ACC112 (cell line): Measurements from ENCODE around the gene HERC6.
"Not testable (repeated sequence)": the region's sequence is repeated elsewhere in the genome, so short reads cannot be mapped to it uniquely, and the experiment has no call there.

Experiments
- H2AFZ ChIP-seq: fragments of 200-600 bp; sonication (generic); one replicate; pipeline ENCODE4 v1.6.0; 2017; ENCODE audit warnings: antibody characterized with exemption, low read length; ENCODE audit not compliant: unreplicated experiment
- H3K27ac ChIP-seq: fragments of 200-600 bp; sonication (generic); 2 replicates; pipeline ENCODE4 v1.5.1; 2014; ENCODE audit warnings: low read depth, mild to moderate bottlenecking, antibody characterized with exemption, low read length, moderate library complexity
- H3K27me3 ChIP-seq: fragments of 200-600 bp; sonication (generic); 2 replicates; pipeline ENCODE4 v1.6.1; 2014; ENCODE audit warnings: mild to moderate bottlenecking, antibody characterized with exemption, low read length, moderate library complexity, mixed read lengths; ENCODE audit not compliant: insufficient read depth
- H3K36me3 ChIP-seq: fragments of 200-600 bp; sonication (generic); 2 replicates; pipeline ENCODE4 v1.6.1; 2016; ENCODE audit warnings: mild to moderate bottlenecking, antibody characterized with exemption, low read length, moderate library complexity, mixed read lengths; ENCODE audit not compliant: insufficient read depth
- H3K4me1 ChIP-seq: fragments of 200-600 bp; sonication (generic); one replicate; pipeline ENCODE4 v1.6.1; 2016; ENCODE audit warnings: low read length, mixed read lengths; ENCODE audit not compliant: insufficient read depth, unreplicated experiment, control insufficient read depth
- H3K4me3 ChIP-seq: fragments of 200-600 bp; sonication (generic); 2 replicates; pipeline ENCODE4 v1.5.1; 2014; ENCODE audit warnings: mild to moderate bottlenecking, low read depth, low read length
- H3K79me2 ChIP-seq: fragments of 200-600 bp; sonication (generic); one replicate; pipeline ENCODE4 v1.6.0; 2016; ENCODE audit warnings: low read length; ENCODE audit not compliant: control insufficient read depth, unreplicated experiment, insufficient read depth

Gene HERC6

GRCh38 chr4:88445252-88445651, 66.6 kb downstream of the HERC6 start:
- Histone ChIP-seq H3K27me3 (no peaks in the 10 kb centered on the region), H3K27ac (no peak overlapping the region), H3K36me3 (peaks cover 23% of the 10 kb centered on the region)

DNA sequence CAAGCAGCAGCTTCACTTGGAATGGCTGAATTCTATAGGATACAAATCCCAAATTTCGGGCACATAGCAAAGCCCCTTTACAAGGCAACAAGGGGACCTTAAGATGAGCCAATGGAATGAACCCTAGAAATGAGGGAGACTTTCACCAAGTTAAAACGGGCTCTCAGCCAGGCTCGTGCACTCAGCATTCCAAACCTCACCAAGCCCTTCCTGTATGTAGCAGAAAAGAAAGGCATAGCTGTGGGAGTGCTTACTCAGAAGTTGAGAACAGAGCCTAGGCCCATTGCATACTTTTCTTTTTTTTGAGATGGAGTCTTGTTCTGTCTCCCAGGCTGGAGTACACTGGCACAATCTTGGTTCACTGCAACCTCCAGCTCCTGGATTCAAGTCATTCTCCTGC, 67.5 kb downstream of the HERC6 start:
- Histone ChIP-seq H3K36me3 (peaks cover 23% of the 10 kb centered on the region), H3K27ac (no peak overlapping the region), H3K4me3 (no peak overlapping the region), H3K27me3 (no peaks in the 10 kb centered on the region), H3K4me1 (peaks cover 4% of the 10 kb centered on the region), H3K79me2 (no peaks in the 10 kb centered on the region), H2AFZ (no peak overlapping the region)

More at GRCh38 chr4:88445252-88445651, 66.6 kb downstream of the HERC6 start:
- Histone ChIP-seq H3K4me1 (peaks cover 4% of the 10 kb centered on the region), H2AFZ (no peak overlapping the region), H3K4me3 (no peak overlapping the region), H3K79me2 (no peaks in the 10 kb centered on the region)

DNA sequence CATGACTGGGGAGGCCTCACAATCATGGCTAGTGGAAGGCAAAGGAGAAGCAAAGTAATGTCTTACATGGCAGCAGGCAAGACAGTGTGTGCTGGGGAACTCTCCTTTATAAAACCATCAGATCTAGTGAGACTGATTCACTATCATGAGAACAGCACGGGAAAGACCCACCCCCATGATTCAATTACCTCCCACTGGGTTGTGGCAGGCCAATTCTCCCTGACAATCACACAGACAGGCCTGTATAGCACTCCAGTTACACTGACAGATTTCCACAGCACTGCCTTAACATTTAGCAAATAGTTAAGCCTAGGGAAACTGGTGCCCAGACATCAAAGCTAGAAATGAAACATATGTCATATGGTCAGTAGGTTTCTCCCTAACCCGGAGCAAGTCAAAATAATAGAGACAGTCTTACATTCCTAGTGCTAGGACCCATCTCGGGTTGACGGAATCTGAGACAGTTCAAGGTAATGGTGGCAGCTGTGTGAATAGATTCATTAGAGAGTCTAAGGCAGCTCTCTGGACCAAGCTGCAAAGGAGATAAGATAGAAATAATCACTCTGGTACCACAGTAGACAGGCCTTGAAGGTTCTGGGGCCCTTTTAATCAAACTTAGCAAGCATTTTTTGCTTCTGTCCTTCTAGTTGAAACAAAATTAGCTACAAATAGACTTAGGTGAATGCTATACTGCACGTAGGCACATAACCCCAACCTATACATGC, 68.9 kb downstream of the HERC6 start:
- peaks cover 9% of the 10 kb centered on the region for H3K36me3 ChIP-seq
- no peaks in the 10 kb centered on the region for H3K27me3 ChIP-seq
- no peak overlapping the region for H3K4me3 ChIP-seq
- H3K79me2 ChIP-seq: no peaks in the 10 kb centered on the region
- H2AFZ ChIP-seq: no peak overlapping the region
- peaks cover 4% of the 10 kb centered on the region for H3K4me1 ChIP-seq
- H3K27ac ChIP-seq: no peak overlapping the region

- H3K79me2 ChIP-seq, H3K27ac ChIP-seq, H3K36me3 ChIP-seq, H3K27me3 ChIP-seq, H3K4me1 ChIP-seq, H2AFZ ChIP-seq, H3K4me3 ChIP-seq: not testable (repeated sequence)
Measured at GRCh38 chr4:88448211-88448765, 69.6 kb downstream of the HERC6 start.

- peaks cover 4% of the 10 kb centered on the region for H3K4me1 ChIP-seq
- no peak overlapping the region for H3K27ac ChIP-seq
- no peak overlapping the region for H2AFZ ChIP-seq
- no peaks in the 10 kb centered on the region for H3K27me3 ChIP-seq
- H3K79me2 ChIP-seq: no peaks in the 10 kb centered on the region
- no peak overlapping the region for H3K4me3 ChIP-seq
- no peaks in the 10 kb centered on the region for H3K36me3 ChIP-seq
Measured at GRCh38 chr4:88448889-88449288, 70.2 kb downstream of the HERC6 start.

DNA sequence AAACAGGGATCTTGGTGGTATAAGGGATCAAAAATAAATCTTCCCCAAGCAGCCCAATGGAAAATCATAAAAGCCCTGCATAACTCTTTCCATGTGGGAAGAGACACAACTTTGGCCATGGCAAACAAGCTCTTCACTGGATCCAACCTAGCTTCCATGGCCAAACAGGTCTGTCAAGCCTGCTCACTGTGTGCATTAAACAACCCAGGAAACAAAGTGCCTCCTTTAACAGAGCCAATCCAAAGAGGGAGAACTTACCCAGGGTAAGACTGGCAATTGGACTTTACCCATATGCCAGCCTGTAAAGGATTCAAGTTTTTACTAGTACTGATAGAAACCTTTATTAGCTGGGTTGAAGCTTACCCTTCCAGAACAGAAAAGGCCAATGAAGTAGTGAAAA, 70.6 kb downstream of the HERC6 start:
- H3K27ac ChIP-seq: no peak overlapping the region
- H2AFZ ChIP-seq: no peak overlapping the region
- H3K36me3 ChIP-seq: no peaks in the 10 kb centered on the region
- H3K79me2 ChIP-seq: no peaks in the 10 kb centered on the region
- no peaks in the 10 kb centered on the region for H3K27me3 ChIP-seq
- H3K4me3 ChIP-seq: no peak overlapping the region
- H3K4me1 ChIP-seq: peaks cover 4% of the 10 kb centered on the region

GRCh38 chr4:88451205-88451604, 72.6 kb downstream of the HERC6 start:
- no peak overlapping the region for H2AFZ ChIP-seq
- H3K27me3 ChIP-seq: no peaks in the 10 kb centered on the region
- H3K4me1 ChIP-seq: peaks cover 18% of the 10 kb centered on the region
- H3K36me3 ChIP-seq: no peaks in the 10 kb centered on the region
- no peak overlapping the region for H3K4me3 ChIP-seq
- no peak overlapping the region for H3K27ac ChIP-seq
- H3K79me2 ChIP-seq: no peaks in the 10 kb centered on the region

DNA sequence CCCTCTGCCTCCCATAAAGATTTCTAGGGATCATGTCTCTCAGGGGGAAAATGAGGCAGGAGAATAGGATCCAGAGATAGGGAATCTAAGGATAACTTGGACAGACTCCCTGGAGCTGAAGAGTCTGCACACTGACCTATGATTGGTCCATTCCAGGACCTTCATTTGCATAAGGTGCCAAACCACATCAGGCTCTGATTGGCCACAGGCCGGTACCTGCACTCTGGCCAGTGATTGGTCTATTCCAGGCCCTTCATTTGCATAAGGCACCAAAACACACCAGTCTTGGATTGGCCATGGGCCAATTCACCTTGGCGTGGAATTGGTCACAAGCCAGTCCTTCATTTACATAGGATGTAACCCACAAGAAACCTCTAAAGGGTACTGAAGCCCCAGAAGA, 74.3 kb downstream of the HERC6 start:
- Histone ChIP-seq H3K4me3 (no peak overlapping the region), H3K4me1 (peaks cover 18% of the 10 kb centered on the region), H3K36me3 (no peaks in the 10 kb centered on the region), H3K27me3 (no peaks in the 10 kb centered on the region), H3K79me2 (peaks cover 5% of the 10 kb centered on the region), H2AFZ (no peak overlapping the region), H3K27ac (no peak overlapping the region)

- Histone ChIP-seq H3K4me1 (peaks cover 23% of the 10 kb centered on the region), H3K79me2 (peaks cover 17% of the 10 kb centered on the region), H3K36me3 (peaks cover 9% of the 10 kb centered on the region; the same call in 1 of the 2 replicates), H3K27me3 (no peaks in the 10 kb centered on the region), H3K4me3 (peak within 1 kb of the TSS; percentile 81), H3K27ac (peak within 1 kb of the TSS; percentile 39), H2AFZ (peak within 1 kb of the TSS; percentile 52)
Measured at GRCh38 chr4:88456670-88457306, 78.1 kb downstream of the HERC6 start, which contains the start of gene HERC5. Gene HERC5, plus strand, starts transcription at chr4:88457119. Its CDS starts 151 bp downstream, at chr4:88457270.

- H3K79me2 ChIP-seq: peaks cover 17% of the 10 kb centered on the region
- peaks cover 26% of the 10 kb centered on the region for H3K4me1 ChIP-seq
- H3K27ac ChIP-seq: no peak overlapping the region; the same call in 1 of the 2 replicates
- H3K27me3 ChIP-seq: no peaks in the 10 kb centered on the region
- peaks cover 13% of the 10 kb centered on the region for H3K36me3 ChIP-seq
- H3K4me3 ChIP-seq: peak overlapping the region; percentile 81
- peak overlapping the region; percentile 52 for H2AFZ ChIP-seq
Measured at GRCh38 chr4:88457307-88458103, 78.9 kb downstream of the HERC6 start.
